HS-5 (cell line): ENCODE results near the gene MRPL37.

Source experiments
- DNase-seq: peaks from one replicate; pipeline ENCODE4 v3.0.0-alpha.2; 2012; ENCODE audit warnings: low read depth

The MRPL37 gene

DNA sequence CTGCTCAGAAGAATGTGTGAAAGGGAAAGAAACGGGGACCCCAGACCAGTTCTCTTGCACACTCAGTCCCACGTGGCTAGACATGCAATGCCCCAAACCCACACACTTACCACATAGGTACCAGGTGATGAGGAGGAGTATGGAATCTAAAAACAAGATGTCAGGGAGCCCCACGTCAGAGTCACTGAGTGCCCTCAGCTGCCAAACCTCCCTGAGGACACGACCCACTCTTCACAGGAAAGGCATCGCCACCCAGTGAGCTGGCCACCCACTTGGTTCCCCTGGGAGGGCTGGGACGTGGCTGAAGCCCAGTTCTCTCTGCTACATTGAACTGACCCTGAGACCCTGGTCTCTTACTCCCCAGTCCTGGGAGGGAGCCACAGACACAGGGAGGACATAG lies 41.4 kb downstream of the MRPL37 start:
- no peak for DNase-seq

DNA sequence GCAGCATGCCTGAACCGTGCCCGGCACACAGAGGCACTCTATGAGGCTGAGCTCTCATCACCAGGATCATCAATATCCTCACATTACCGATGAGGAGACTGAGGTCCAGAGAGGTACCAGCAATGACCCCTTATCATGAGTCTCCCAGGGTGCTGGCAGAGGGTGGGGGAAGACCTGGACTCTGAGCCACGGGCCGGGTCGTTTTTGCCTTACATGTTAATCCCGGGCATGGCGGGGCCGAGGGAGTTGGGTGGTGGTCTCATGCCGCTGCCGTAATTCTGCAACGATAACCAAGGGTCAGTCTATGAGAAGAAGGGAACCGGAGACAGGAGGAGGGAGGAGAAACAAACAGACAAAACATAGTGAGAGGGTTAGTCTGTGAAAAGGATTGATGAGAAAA lies 43.1 kb downstream of the MRPL37 start:
- DNase-seq, result no peak

DNA sequence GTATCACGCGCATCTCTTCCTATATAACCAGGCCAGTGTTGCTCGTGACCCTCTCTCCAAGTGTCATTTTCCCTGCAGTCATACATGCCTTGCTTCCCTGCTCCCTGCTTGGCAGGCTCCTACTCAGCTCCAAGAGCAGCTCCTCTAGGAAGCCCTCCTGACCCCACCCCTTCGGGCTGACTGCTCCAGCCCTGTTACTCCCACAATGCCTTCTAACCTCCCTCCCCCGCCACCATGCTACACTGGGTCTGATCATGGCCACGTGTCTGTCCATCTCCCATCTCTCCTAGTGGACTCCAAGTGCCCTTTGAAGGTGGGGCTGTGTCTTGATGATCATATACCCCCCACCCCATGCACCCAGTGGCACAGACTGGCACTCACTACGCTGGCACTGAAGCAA lies 44.7 kb downstream of the MRPL37 start:
- no peak for DNase-seq

DNA sequence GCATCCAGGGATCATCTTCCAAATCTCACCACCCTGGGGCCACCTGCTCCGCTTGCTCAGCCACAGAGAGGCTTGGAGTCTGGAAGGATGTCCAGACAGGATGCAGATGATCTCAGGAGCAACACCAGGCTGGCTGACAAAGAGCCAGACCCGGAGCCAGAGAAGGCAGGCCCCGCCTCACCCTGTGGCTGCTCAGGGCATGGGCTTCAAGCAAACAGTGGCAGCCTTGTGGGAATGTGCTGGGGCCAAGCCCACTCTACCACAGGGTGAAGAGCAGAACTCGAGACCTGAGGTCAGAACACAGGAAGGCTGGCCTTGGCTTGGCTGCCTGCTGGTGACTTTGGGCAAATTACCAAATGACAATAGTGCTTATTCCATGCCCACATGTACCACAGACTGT lies 45.5 kb downstream of the MRPL37 start:
- no peak for DNase-seq

DNA sequence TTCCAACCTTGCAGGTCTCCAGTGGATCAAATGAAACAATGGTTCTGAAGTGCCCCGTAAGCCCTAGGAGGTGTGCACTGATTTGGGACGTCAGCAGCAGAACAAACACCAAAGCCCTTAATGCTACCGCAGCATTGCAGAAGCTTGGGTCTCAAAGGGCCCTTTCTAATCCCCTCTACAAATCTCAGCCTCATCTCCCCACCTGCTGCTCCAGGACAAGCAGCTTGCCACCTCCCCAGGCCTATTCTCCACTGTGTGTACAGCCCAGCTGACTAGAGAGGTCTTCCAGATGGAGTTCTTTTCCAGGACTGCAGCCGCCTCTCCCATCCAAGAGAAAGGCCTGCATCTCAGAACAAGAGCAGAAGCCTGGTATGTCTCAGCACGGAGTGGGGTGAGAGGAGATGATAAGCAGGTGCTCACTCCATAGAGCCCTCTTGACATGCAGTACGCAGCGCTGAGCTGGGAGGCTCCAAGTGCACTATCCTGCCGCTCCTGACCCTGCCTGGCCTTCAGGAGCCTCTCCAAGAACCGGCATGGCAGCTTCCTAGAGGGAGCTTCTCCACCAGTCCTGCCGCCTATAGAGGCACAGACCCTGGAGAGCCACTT lies 46.3 kb downstream of the MRPL37 start:
- no peak for DNase-seq

DNA sequence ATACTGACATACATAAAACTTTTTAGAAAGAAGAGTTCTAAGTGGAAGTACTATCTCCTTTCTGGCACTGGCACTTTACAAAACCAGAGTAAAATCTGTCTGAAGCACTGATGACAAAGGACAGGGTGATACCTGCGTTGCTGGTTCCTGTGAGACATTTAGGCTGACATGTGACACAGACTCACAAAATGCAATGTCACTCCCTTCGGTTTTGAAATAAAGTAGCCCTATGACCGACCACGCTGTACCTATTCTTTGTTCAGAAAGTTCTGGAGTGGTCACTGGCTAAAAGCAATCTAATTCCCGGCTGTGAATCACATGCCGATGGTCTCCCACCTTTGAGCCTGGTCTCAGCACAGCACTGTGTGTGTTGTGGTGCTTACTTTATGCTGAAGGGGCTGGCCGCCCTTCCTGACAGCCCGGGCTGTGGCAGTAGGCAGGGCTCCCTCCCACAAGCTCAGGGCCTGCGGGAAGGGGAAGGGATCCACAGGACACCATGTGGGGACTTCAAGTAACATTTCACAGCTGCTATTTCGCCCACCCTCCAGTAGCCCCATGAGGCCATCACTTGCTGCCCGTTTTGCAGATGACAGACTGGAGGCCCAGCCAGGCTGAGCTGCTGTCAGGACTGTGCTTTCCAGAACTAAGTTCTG lies 48.0 kb downstream of the MRPL37 start:
- no peak for DNase-seq

DNA sequence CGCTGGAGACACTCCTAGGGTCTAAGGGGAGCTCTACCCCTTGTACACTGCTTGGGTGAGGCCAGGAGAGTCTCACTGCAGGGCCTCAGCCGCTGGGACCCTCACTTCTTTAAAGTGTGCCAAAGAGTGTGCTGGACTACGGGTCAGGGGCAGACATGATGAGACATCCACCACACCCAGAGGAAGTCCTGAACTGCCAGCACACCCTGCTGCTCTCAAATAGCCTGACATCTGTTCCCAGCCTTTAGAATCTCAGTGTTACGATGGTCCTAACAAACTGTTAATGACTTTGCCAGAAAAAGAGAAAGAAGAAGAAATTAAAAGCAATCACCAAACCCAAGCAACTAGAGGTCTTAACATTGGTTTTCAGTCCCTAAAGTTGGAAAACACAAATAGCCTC lies 49.0 kb downstream of the MRPL37 start:
- DNase-seq, result no peak

DNA sequence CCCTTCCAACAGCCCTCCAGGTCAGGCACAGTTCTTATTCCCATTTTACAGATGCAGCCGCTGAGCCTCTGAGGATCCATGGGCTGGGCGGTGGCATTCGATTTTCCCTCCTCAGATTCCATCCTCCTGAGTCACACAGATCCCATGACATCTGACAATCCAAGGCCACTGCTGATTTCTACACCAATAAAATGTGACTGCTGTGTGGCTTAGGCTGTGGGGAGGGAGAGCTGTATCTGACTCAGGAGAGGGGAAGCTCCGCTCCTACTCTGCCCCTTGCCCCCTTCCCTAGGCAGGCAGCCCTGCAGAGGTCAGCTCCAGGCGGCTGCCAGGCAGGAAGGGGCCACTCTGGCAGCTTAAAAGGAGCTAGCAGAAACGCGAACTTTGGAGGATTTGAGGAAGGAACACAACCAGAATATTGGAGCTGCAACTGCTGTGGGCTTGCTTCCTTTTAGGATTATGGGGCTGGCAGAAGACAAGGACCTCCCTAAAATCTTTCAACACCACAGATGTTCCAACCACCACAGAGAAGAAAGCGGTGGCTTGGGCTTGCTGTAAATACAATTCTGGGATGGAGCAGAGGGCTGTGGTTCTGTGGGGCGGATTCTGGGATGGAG lies 50.0 kb downstream of the MRPL37 start:
- DNase-seq, result peak; percentile 59

DNA sequence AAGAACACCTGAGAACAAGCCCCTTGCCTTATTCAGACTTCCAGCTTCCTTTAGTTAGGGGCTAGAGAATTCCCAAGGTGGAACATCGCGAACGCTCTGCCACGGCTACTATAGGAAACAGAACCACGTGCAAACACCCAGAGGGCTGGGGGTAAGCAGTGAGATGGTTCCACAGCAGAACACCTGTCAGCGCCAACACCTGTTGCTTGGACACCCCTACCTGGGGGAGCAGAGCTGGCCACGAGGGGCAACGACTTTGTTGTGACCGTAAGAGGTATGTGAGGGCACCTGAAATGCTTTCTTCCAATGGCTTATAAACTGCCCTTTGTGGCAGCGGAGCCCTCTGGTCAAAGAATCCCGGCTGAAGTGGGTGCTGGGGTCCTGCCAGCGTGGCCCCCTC lies 50.7 kb downstream of the MRPL37 start:
- DNase-seq, result no peak

DNA sequence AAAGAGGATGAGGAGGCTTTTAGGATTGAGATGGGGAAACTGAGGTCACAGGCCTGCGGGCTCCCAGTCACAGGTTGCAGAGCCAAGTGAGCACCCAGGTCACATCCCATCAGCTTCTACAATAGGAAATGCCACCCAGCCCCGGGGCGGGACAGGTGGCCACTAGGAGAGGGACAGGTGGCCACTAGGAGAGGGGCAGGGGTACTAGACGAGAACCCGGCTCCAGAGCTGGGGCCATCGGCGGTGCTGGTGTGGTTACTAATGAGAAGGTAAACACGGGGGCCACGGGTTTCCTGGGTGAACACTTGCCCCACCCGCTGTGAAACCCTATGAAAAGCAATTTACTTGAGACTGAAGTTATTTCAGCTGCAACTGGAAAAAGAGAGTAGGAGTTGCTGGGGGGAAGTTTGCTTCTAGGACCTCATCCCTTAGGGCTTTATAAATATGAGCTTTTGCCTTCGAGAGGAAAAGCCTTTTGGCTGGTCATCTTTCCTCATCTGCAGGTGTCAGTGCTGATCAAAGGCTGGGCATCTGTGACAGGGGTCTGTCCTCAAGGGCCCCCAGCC lies 52.5 kb downstream of the MRPL37 start:
- DNase-seq, result no peak

DNA sequence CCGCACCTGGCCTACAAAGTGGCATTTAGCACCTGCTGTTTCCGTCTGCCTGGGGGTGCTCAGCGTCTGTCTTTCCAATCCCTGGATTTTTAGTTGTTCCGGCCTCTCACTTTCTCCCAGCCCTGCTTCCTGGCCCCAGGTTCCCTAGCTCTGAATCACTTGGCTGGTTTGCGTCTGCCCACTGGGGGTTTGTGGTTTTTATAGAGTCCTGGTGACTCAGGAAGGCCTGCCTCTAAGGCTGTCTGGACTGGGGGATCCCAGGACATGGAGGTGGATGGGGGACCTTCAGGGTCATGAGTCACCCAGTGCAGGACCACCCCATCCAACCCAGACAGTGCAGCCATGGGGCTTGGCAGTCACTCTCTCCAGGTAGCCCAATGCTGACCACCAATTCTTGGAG lies 53.5 kb downstream of the MRPL37 start:
- DNase-seq, result peak; percentile 84

DNA sequence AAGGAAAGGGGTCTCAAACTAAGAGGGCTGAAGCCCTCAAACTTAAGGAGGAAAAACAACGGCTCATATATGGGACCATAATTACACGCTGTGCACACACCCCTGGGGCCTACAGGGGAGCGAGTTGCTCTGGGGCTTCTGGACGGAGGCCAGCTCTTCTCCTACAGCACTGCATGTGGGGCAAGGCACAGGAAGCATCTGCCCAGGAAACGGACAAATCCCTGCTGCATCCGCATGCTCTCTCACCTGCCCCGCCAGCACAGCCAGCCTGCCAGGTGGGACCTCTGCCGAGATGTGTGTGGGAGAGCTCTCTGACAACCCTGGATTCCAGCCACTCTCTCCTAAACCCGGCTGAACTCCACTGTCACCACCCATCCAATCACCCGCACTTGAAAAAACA lies 54.1 kb downstream of the MRPL37 start:
- no peak for DNase-seq

DNA sequence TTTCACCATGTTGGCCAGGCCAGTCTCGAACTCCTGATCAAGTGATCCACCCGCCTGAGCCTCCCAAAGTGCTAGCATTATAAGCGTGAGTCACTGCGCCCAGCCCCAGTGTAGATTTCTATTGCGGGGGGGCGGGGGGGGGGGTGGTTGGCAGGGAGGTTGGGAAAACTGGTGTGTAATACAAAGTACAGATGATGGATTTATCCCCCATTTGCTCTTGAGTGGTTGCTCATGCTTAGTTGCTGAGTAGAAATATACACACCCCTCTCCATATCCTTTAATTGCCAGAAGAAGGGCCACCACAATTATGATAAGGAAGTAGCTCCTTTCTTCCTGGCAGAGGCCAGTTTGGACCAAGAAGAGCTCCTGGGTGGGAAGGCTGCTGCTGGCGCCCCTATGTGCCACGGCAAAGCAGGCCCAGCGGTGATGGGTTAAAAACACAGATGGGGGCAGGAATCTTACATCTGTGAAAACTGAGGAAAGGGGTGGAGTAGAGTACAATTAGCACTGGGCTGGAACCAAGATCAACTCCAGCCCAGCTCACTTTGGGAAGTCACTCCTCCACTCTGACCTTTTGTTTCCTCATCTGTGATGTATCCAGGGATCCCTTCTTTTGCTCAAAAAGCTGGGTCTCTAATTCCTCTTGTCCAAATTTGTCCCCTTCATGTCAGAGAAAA lies 55.2 kb downstream of the MRPL37 start:
- DNase-seq, result no peak

DNA sequence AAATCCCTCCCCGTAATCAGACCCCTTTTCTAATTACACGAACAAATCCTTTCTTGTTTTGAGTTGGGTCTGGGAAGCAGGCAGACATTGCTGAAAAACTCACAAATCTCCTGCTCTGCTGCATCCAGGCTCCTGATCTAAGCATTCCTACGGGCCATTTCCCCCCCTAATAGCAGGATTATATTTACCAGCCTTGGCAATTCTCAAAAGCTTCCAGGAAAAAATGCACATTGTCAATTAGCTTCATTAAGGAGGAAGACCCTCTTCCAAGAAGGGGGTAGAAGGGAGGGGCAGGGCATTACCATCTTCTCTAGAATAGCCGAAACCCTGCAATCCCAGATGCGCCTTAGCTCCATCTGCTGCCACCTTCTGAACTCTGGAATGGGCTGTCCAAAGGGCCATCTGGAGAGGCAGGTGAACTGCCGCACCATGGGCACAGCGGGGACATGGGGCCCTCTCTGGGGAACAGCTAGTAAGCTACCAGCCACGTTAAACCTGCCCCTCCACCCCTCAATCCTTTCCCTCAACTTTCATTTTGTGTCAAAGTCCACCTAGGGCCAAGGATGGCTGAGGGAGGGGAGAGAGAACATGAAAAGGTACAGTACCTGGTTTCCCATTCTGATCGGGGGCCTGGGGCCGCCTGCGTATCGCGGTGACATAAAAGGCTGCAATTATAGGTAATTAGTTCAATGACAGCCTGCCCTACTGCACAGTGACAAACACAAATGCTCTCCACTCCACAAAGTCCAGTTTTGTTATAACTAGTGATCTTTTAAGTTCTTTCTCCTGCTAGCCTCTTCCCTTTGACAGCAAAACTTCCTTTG lies 56.8 kb downstream of the MRPL37 start:
- DNase-seq, result no peak

DNA sequence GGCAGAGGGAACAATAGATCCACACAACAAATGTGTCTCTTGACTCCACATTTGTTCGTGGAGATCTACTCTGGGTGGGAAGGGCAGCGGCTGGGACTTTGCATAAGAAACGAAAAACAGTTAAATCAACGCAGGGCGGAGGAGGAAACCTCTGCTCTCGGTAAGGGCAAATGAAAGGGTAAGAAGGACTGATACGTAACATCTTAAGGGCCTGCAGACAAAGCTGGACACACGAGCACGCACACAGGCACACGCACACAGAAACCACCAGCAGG lies 57.3 kb downstream of the MRPL37 start:
- DNase-seq, result no peak

DNA sequence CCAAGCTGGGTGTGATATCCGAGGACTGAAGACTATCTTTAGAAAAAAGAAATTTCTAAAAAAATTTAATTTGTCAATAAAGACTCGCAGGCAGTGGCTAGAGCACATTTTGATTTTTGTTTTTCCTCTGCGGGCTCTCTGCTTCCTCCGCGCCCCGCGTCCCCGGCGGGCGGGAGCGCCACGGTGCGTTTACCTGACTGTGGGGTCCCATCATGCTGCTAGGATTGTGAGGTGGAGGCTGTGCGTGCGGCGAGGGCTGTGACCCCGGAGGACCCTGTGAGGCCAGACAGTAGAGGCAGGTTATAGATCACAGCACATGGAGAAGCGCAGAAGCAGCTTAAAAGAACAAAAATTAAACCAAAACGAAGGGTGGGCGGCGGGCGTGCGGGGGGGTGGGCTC lies 57.9 kb downstream of the MRPL37 start:
- DNase-seq, result no peak

DNA sequence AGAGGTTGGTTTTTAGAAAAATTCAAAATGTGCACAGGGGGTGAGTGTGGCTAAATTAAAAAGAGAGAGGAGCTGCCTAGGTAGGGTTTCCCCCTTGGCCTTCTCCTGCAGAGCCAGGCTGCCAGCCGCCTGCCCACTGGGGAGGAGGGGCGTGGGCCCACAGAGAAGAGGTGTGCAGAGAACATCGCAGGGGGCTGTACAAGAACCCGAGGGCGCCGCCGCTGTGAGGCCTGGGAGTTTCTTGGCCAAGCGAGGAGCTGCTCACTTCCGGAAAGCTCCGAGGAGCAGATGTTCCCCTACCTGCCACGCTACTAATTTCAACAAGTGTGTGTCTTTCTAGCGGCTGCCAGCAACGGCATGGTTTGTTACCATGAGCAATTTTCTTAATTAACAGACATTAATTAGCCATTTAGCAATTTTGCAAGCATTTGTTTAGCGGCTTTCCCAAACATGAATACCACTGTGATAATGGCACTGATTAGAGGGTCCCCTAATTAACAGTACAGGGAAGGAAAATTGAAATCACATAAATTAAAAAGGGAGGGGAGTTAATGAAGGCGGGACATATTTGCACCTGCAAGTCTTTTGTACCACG lies 59.7 kb downstream of the MRPL37 start:
- no peak for DNase-seq

DNA sequence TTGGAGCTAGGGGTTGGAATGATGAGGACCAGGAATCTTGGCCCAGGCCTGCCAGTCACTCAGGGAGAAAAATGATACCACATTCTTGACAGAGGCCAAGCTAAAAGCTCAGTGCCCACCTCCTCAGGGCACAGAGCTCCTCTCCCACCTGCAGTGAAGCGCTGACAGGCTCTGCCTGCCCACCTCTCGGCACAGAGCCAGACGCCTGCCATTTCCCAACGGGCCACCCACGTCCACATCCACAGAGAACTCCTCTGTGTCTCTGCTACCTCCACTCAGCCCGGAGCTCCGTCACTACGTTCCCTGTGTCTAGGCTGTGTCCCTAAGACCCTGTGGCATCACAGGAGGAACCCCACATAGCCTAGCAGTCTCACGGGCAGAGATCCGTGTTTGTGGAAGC lies 60.8 kb downstream of the MRPL37 start:
- DNase-seq, result no peak

DNA sequence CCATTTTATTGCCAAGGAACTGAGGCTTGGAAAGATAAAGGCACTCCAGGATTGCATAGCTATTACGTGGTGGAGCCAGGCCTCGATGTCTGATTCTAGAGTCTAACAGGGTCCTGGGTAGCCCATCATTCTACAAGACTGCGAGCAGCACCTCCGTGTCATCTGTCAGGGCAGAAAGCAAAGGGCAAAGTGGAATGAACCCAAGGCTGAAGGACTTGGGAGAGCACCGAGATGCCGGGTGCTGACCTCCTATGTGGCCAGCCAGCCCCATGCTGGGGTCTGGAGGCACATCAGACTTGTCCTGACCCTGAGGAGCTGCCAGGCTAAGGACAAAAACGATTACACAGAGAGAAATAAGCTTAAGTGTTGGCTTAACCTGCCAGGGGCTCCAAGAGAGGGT lies 62.3 kb downstream of the MRPL37 start:
- DNase-seq, result no peak

DNA sequence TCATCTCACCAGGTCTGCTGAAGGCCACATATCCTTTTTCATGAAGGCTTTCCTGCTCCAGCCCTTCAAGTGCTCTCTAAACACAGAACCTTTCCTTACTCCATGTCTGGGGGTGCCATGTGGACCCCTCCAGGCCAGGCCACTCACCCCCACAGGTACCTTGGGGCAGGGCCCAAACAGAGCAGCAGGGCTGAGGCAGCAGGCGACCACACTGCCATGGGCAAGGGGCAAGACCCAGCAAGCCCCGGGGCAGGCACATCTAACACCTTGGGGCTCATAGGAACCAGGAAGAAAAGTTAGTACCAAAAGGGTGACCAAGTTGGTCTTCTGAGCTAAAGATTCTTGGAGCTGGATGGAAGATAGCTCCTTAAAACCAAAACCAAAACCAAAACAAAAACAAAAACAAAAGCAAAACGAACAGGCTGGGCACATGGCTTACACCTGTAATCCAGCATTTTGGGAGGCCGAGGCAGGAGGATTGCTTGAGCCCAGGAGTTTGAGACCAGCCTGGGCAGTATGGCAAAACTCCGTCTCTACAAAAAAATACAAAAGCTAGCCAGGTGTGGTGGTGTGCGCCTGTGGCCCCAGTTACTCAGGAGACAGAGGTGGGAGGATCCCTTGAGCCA lies 63.7 kb downstream of the MRPL37 start:
- no peak for DNase-seq

DNA sequence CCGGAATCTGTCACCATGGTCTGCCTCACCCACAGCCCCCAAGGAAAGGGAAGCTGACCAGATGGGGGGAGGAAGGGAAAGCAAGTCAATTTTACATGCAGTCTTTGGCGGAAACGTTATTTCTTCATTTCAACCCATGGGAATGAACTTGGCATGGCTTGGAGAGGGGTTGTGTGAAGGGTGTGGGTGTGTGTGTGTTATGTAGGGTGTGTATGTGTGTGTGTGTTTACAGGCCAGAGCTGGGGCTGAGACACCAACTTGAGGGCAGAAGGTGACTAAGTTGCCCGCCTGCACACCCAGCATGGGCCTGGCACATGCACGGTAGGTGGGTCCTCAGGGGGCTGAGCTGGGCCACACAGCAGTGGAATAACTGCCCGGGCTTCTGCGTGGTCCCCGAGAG lies 65.2 kb downstream of the MRPL37 start:
- no peak for DNase-seq

DNA sequence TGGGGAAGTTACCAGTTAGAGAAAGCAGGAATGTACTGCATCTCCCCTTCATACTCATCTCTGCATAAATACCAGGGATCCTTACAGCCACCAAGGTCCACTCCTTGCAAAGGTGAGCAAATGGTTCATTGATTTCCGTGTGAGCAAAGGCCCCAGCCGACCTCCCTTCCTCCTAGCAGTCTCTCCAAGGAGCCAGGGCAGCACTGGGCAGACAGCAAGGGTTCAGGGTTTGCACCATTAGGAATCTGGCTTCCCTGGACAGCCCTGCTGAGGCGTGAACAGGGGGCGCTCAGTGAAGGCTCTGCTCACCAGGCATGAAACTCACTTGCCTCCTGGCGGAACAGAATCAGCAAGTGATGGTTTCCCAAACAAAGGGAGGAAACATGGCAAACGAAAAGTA lies 65.7 kb downstream of the MRPL37 start:
- no peak for DNase-seq
